Esophagus muscularis mucosa (tissue), 4 donors: ENCODE measurements around the gene PXDN. TPM values are rescaled to one million over a fixed set of nuclear protein-coding genes. Genes with fewer than 3 reads are reported as not detected.

Source experiments
- DNase-seq: peaks from one replicate; pipeline ENCODE4 v3.0.0-alpha.2; 2017; ENCODE audit errors: extremely low spot score
- H3K27ac ChIP-seq, 4 donors: fragments of 200-600 bp; sonication (generic); replicated peaks in 1 of 4; 1 replicate in 3 of 4; 2 replicates in 1 of 4; pipeline ENCODE4 v1.5.1; 2016 to 2019; ENCODE audit warnings: mild to moderate bottlenecking in 1 of 4
- H3K27me3 ChIP-seq, 4 donors: fragments of 200-600 bp; sonication (generic); one replicate each; pipeline versions ENCODE4 v1.5.1 to v1.6.0; 2016 to 2019
- H3K36me3 ChIP-seq, 4 donors: fragments of 200-600 bp; sonication (generic); one replicate each; pipeline ENCODE4 v1.5.1; 2016 to 2019
- H3K4me1 ChIP-seq, 4 donors: fragments of 200-600 bp; sonication (generic); one replicate each; pipeline ENCODE4 v1.5.1; 2016 to 2019
- H3K4me3 ChIP-seq, 4 donors: fragments of 200-600 bp; sonication (generic); 1 replicate in 2 of 4; 2 replicates in 2 of 4; pipeline ENCODE4 v1.5.1; 2016 to 2019; ENCODE audit warnings: mild to moderate bottlenecking in 4 of 4, moderate library complexity in 1 of 4
- H3K9me3 ChIP-seq, 4 donors: fragments of 200-600 bp; sonication (generic); 1 replicate in 3 of 4; 2 replicates in 1 of 4; pipeline ENCODE4 v1.5.1; 2016 to 2019
- EP300 ChIP-seq: sonication (generic); formaldehyde crosslinking; IDR thresholded peaks from one replicate; pipeline ENCODE4 v1.6.1; 2017; ENCODE audit warnings: antibody characterized with exemption
- POLR2A ChIP-seq: fragments of 450-650 bp; IDR thresholded peaks from one replicate; pipeline ENCODE4 v1.6.1; 2017; ENCODE audit warnings: antibody characterized with exemption, moderate library complexity, mild to moderate bottlenecking, low read depth
- POLR2AphosphoS5 ChIP-seq, 2 donors: sonication (generic); formaldehyde crosslinking; IDR thresholded peaks; one replicate each; pipeline ENCODE4 v1.6.1; 2017; ENCODE audit warnings: antibody characterized with exemption in 2 of 2
- WGBS: methylation state at CpG from one replicate; pipeline ENCODE4 v1.1.5; 2018; 5-methylcytosine and 5-hydroxymethylcytosine counted together
- intact Hi-C: fragments of 100-400 bp; cut with DNase I; formaldehyde crosslinking; loops from one replicate; pipeline ENCODE4 v1.15.1; 2023
- total RNA-seq, 4 donors: library from RNA; depleted of rRNA; stranded (reverse); fragments of >200 nt; gene quantifications; one replicate each; pipeline versions ENCODE4 v1.1.0 to v1.2.1, GENCODE V29; 2016
- TF ChIP-seq, protein P1 (sequence below), 3 experiments: fragments of 200-600 bp in 2 of 3; fragments of 450-650 bp in 1 of 3; sonication (generic) in 2 of 3; IDR thresholded peaks; one replicate each; pipeline ENCODE4 v1.5.1; 2017 to 2019; ENCODE audit warnings: antibody characterized with exemption in 3 of 3, mild to moderate bottlenecking in 2 of 3, moderate library complexity in 1 of 3

Gene PXDN
- total RNA-seq, 4 donors from 2014 or later, result 19.9 to 81.6 (median 50.1) TPM

DNA sequence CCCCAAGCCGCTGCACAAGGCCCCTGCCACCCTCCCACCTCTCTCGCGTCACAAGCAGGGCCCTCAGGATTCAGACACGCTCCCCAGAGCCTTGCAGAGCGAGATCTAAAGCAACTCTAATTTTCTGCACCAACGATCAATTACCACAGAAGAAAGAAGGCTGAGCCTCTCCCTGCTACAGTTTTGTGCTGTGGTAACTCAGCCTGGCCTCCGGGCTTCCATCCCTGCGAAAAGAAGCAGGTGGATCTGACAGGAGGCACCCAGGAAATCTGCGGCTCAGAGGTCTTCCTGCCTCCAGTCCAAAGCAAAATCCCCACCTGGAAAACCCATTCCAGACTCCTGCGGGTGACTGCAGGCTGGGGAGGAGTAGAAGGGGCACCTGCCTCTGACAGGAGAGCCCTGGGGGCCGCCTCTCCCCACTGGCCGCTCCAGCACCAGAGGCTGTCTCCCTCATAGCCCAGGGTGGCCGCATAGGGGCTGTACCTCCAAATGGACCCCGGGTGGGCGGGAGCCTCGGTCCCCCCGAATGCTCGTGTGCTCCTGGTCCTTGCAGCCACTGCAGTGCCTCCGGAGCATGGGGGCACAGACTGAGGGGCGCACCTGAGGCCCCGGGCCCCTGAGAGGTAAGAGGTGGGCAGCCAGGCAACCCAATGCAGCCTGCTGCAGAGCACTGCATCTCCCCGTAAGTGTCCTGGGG lies 31.0 kb downstream of the PXDN start:
- no peak for DNase-seq

DNA sequence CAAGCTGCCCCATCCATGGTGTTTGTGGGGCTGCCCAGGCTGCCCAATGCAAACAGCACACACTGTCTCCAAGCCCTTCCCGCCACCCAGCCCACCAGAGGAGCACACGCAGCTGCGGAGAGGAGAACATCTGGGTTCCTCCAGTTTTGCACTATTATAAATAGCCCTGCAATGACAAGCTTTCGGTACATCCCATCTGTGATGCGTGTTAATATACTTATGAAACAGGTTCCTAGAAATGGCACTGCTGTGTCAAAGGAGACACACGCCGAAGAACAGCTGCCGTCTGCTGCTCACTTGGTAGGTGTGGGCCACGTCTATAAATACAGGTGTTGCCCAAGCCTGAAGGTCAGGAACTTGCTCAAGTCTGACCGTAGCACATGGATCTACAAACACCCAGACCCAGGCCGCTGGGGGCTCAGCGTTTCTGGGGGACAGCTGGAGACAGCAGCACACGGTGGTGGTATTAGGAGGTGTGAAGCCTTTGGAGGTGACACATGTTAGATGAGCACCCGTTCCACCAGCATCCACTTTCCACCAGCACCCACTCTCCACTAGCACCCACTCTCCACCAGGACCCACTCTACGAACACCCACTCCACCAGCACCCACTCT lies 34.3 kb downstream of the PXDN start:
- Histone ChIP-seq H3K4me1 (peaks cover 49 to 78% (median 61%) of the 10 kb centered on the region in 4 donors), H3K27ac (no peak overlapping the region), H3K4me3 (no peak overlapping the region), H3K27me3 (no peaks in the 10 kb centered on the region), H3K36me3 (no peaks in the 10 kb centered on the region), H3K9me3 (no peaks in the 10 kb centered on the region)
- intact Hi-C loops, result no loop called here
- DNase-seq, result no peak
- TF ChIP-seq, protein P1, sequence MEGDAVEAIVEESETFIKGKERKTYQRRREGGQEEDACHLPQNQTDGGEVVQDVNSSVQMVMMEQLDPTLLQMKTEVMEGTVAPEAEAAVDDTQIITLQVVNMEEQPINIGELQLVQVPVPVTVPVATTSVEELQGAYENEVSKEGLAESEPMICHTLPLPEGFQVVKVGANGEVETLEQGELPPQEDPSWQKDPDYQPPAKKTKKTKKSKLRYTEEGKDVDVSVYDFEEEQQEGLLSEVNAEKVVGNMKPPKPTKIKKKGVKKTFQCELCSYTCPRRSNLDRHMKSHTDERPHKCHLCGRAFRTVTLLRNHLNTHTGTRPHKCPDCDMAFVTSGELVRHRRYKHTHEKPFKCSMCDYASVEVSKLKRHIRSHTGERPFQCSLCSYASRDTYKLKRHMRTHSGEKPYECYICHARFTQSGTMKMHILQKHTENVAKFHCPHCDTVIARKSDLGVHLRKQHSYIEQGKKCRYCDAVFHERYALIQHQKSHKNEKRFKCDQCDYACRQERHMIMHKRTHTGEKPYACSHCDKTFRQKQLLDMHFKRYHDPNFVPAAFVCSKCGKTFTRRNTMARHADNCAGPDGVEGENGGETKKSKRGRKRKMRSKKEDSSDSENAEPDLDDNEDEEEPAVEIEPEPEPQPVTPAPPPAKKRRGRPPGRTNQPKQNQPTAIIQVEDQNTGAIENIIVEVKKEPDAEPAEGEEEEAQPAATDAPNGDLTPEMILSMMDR (IDR thresholded peaks at IDR 0.05), result no peak
- no peak for TF ChIP-seq POLR2AphosphoS5 (IDR thresholded peaks at IDR 0.05)
- WGBS, result 93% methylated on average over 15 of the region's 15 CpGs

More for the DNA sequence above, 31.0 kb downstream of the PXDN start:
- Histone ChIP-seq H3K4me3 (no peak overlapping the region), H3K36me3 (no peaks in the 10 kb centered on the region), H3K27me3 (no peaks in the 10 kb centered on the region), H3K4me1 (peaks cover 54 to 79% (median 66%) of the 10 kb centered on the region in 4 donors), H3K9me3 (no peaks in the 10 kb centered on the region), H3K27ac (peak overlapping the region in 2 of 4 donors; percentile 16 to 27)
- intact Hi-C loops, result no loop called here
- 94% methylated on average over 14 of the region's 22 CpGs for WGBS
- TF ChIP-seq POLR2A (no peak), EP300 (no peak), POLR2AphosphoS5 (IDR thresholded peaks at IDR 0.05) (no peak)
- TF ChIP-seq, protein P1 (IDR thresholded peaks at IDR 0.05), result no peak

DNA sequence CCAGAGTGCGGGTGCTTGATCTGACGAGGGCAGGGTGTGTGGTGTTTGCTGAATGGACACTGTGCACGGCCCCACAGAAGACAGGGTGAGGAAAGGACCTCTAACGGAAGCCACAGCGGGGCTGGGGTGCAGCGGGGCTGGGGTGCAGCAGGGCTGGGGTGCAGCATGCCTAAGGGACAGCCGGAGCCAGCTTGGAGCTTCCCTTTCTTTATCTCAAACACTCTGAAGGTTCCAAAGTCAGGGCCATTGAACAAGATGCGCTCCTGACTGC lies 35.0 kb downstream of the PXDN start:
- Histone ChIP-seq H3K9me3 (no peaks in the 10 kb centered on the region), H3K27me3 (no peaks in the 10 kb centered on the region), H3K27ac (peak overlapping the region in 2 of 4 donors; percentile 87 to 88), H3K4me3 (no peak overlapping the region), H3K36me3 (no peaks in the 10 kb centered on the region), H3K4me1 (peaks cover 43 to 71% (median 54%) of the 10 kb centered on the region in 4 donors)
- WGBS, result 92% methylated on average over 8 of the region's 8 CpGs
- intact Hi-C loops, result no loop called here
- TF ChIP-seq, protein P1 (IDR thresholded peaks at IDR 0.05), result no peak
- TF ChIP-seq EP300 (no peak), POLR2A (no peak), POLR2AphosphoS5 (IDR thresholded peaks at IDR 0.05) (no peak)
- DNase-seq, result no peak

DNA sequence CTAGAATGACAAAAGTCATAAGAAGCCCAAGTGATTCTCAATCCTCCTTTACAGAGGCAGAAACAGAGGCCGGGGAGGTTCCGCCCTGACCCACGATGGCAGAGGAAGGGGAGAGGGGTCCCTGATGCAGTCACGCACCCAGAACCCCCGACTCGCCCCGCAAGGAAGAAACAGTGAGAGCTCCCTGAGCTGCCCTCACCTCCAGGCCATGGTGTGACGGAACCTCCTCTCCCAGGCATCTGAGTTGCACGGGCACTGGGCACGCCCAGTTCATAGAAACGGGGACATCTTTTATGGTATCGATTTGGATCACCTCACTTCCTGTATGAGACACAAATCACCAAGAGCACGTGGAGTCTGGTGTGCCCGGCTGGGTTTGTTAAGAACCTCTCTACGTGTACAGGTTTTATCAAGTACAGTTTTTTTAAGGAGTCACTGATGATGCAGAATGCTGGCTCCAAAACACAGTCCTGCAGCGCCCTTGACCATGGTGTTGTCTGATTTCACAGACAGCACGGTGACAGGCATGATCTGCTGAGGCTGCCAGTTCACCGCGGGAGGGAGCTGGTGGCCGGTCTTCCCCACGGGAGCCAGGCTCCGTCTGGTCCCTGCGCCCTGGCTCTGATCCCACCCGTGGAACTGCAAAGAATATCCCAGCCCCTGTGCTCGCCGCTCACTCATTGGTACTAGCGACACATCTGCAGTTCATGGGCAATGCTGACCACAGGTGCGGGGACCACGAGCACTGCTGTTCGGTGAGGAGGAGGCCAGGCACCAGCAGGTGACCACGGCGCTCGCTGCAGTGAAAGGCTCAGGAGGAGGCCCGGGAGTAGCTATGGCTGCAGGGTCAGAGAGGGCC lies 35.6 kb downstream of the PXDN start:
- TF ChIP-seq POLR2AphosphoS5 (IDR thresholded peaks at IDR 0.05) (no peak), POLR2A (no peak), EP300 (no peak)
- TF ChIP-seq, protein P1 (IDR thresholded peaks at IDR 0.05), result no peak
- Histone ChIP-seq H3K36me3 (no peaks in the 10 kb centered on the region), H3K27ac (peak overlapping the region; percentile 77 to 88 (median 88)), H3K27me3 (no peaks in the 10 kb centered on the region), H3K4me3 (peak overlapping the region; percentile 28 to 42 (median 38)), H3K4me1 (peaks cover 37 to 65% (median 48%) of the 10 kb centered on the region in 4 donors), H3K9me3 (no peaks in the 10 kb centered on the region)
- no peak for DNase-seq
- WGBS, result 73% methylated on average over 26 of the region's 34 CpGs
- intact Hi-C loops, result no loop called here
